Ureter (tissue), 1 donor: Measurements from ENCODE around the gene PAPSS2. TPM values are rescaled to one million over a fixed set of nuclear protein-coding genes. Genes with fewer than 3 reads are reported as not detected.

Experiments used
- DNase-seq: peaks from one replicate; pipeline ENCODE4 v3.0.0-alpha.2; 2020; ENCODE audit warnings: low spot score
- total RNA-seq: library from RNA; stranded (reverse); gene quantifications from one replicate; pipeline ENCODE4 v1.2.4, GENCODE V29; 2023
- donor health status: DM: yes; HTN: yes; CAD: no.

The PAPSS2 gene
- total RNA-seq, 1 donor from 2014 or later = 11.7 TPM

DNA sequence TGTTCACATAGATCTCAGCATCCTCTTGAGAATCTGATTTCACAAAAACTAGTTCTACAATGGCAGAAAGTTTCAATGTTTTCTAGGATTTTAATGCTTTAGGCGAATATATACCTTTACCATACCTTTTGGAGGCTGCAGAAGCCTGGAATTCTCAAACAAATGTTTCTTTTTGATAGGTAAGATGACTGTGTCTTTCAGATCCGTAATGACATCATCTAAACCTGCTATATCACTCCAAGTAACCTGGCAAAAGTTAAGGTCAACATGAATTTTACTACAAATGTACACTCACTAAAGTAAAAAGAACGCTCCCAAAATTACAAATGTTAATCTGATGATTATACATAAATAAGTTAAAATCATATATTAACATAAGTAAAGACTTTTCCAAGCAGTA is 130.5 kb downstream of the PAPSS2 start:
- no peak for DNase-seq

- DNase-seq = no peak
Measured at GRCh38 chr10:87794285-87794684, 134.6 kb downstream of the PAPSS2 start.

Other genes with a start within 250 kb of the PAPSS2 start
- gene MINPP1, start 155.0 kb upstream of the PAPSS2 start, total RNA-seq = 14.1 TPM
- 69.8 TPM for gene ATAD1, start 158.3 kb downstream of the PAPSS2 start, total RNA-seq
- gene KLLN, start 203.7 kb downstream of the PAPSS2 start, total RNA-seq = 2.1 TPM
- 159 TPM for gene PTEN, start 203.7 kb downstream of the PAPSS2 start, total RNA-seq